Transverse colon (tissue), 4 donors: ENCODE measurements around the gene TTYH3. TPM values are rescaled to one million over a fixed set of nuclear protein-coding genes. Genes with fewer than 3 reads are reported as not detected.

Experiments
- DNase-seq: peaks from one replicate; pipeline ENCODE4 v3.0.0-alpha.2; 2019
- H3K27ac ChIP-seq, 4 donors: fragments of 200-600 bp; sonication (generic); 2 replicates each; pipeline ENCODE4 v1.5.1; 2016 to 2018; ENCODE audit warnings: inconsistent platforms in 4 of 4
- H3K27me3 ChIP-seq: fragments of 200-600 bp; sonication (generic); 2 replicates; pipeline ENCODE4 v1.5.1; 2017; ENCODE audit warnings: inconsistent platforms
- H3K36me3 ChIP-seq, 4 donors: fragments of 200-600 bp; sonication (generic); 2 replicates each; pipeline ENCODE4 v1.5.1; 2017 to 2019; ENCODE audit warnings: inconsistent platforms in 4 of 4
- H3K4me1 ChIP-seq, 4 donors: fragments of 200-600 bp; sonication (generic); 2 replicates each; pipeline ENCODE4 v1.5.1; 2017 to 2020; ENCODE audit warnings: inconsistent platforms in 4 of 4
- H3K4me3 ChIP-seq, 4 donors: fragments of 200-600 bp; sonication (generic); 1 replicate in 1 of 4; 2 replicates in 3 of 4; pipeline versions ENCODE4 v1.5.1 to v1.6.1; 2017 to 2019; ENCODE audit warnings: inconsistent platforms in 4 of 4
- H3K9me3 ChIP-seq, 2 donors: fragments of 200-600 bp; sonication (generic); 2 replicates each; pipeline ENCODE4 v1.5.1; 2017 to 2019; ENCODE audit warnings: inconsistent platforms in 2 of 2
- EP300 ChIP-seq: sonication (generic); formaldehyde crosslinking; IDR thresholded peaks from one replicate; pipeline ENCODE4 v1.6.1; 2017; ENCODE audit warnings: antibody characterized with exemption, low read depth
- POLR2A ChIP-seq: fragments of 450-650 bp; IDR thresholded peaks from one replicate; pipeline ENCODE4 v1.6.1; 2016; ENCODE audit warnings: antibody characterized with exemption, mild to moderate bottlenecking, moderate library complexity
- POLR2AphosphoS5 ChIP-seq, 3 donors: sonication (generic); formaldehyde crosslinking; IDR thresholded peaks; one replicate each; pipeline ENCODE4 v1.6.1; 2016; ENCODE audit warnings: antibody characterized with exemption in 3 of 3
- WGBS, 2 donors: methylation state at CpG; one replicate each; pipeline ENCODE4 v1.1.5; 2018; ENCODE audit warnings: low coverage in 1 of 2; 5-methylcytosine and 5-hydroxymethylcytosine counted together
- in situ Hi-C, 4 donors: fragments of 200-750 bp; cut with MboI; loops; one replicate each; pipeline versions ENCODE4 v1.15.0 to v1.15.1; 2017; ENCODE audit warnings: low sequenced_read_pairs in 3 of 4, low pct_ligation_motif_present in 1 of 4, low pct_unique_long_range_greater_than_20kb in 1 of 4
- intact Hi-C: fragments of 100-400 bp; cut with DNase I; formaldehyde crosslinking; loops from one replicate; pipeline ENCODE4 v1.15.1; 2023; ENCODE audit warnings: low total_unique reads
- total RNA-seq, 4 donors: library from RNA; depleted of rRNA; stranded (reverse); fragments of >200 nt; gene quantifications; one replicate each; pipeline ENCODE4 v1.1.0, GENCODE V29; 2016
- TF ChIP-seq, protein P1 (sequence below), 5 experiments: fragments of 200-600 bp in 3 of 5; fragments of 450-650 bp in 2 of 5; sonication (generic) in 3 of 5; IDR thresholded peaks; 1 replicate in 2 of 5; 2 replicates in 3 of 5; pipeline ENCODE4 v1.5.1; 2016 to 2017; ENCODE audit warnings: antibody characterized with exemption in 5 of 5, inconsistent platforms in 3 of 5, mild to moderate bottlenecking in 2 of 5, moderate library complexity in 1 of 5

Gene TTYH3
- total RNA-seq, 4 donors from 2014 or later: 11.2 to 43.6 (median 23.0) TPM

GRCh38 chr7:2647594-2648172, 15.9 kb downstream of the TTYH3 start:
- intact Hi-C loops (no loop called here), in situ Hi-C loops (no loop called here)
- Histone ChIP-seq H3K27me3 (no peaks in the 10 kb centered on the region), H3K9me3 (no peaks in the 10 kb centered on the region), H3K4me3 (no peak overlapping the region), H3K27ac (no peak overlapping the region), H3K36me3 (no peaks in the 10 kb centered on the region), H3K4me1 (peaks cover 0 to 10% (median 5%) of the 10 kb centered on the region in 4 donors)
- TF ChIP-seq POLR2A: no peak
- no peak for TF ChIP-seq POLR2AphosphoS5 (IDR thresholded peaks at IDR 0.05)
- TF ChIP-seq EP300: no peak
- TF ChIP-seq, protein P1, sequence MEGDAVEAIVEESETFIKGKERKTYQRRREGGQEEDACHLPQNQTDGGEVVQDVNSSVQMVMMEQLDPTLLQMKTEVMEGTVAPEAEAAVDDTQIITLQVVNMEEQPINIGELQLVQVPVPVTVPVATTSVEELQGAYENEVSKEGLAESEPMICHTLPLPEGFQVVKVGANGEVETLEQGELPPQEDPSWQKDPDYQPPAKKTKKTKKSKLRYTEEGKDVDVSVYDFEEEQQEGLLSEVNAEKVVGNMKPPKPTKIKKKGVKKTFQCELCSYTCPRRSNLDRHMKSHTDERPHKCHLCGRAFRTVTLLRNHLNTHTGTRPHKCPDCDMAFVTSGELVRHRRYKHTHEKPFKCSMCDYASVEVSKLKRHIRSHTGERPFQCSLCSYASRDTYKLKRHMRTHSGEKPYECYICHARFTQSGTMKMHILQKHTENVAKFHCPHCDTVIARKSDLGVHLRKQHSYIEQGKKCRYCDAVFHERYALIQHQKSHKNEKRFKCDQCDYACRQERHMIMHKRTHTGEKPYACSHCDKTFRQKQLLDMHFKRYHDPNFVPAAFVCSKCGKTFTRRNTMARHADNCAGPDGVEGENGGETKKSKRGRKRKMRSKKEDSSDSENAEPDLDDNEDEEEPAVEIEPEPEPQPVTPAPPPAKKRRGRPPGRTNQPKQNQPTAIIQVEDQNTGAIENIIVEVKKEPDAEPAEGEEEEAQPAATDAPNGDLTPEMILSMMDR (IDR thresholded peaks at IDR 0.05): no peak
- WGBS, 2 donors: 90% methylated on average over 9 of the region's 15 CpGs; no CpG with 5 or more reads in 1 of the 2 donors
- DNase-seq: no peak

DNA sequence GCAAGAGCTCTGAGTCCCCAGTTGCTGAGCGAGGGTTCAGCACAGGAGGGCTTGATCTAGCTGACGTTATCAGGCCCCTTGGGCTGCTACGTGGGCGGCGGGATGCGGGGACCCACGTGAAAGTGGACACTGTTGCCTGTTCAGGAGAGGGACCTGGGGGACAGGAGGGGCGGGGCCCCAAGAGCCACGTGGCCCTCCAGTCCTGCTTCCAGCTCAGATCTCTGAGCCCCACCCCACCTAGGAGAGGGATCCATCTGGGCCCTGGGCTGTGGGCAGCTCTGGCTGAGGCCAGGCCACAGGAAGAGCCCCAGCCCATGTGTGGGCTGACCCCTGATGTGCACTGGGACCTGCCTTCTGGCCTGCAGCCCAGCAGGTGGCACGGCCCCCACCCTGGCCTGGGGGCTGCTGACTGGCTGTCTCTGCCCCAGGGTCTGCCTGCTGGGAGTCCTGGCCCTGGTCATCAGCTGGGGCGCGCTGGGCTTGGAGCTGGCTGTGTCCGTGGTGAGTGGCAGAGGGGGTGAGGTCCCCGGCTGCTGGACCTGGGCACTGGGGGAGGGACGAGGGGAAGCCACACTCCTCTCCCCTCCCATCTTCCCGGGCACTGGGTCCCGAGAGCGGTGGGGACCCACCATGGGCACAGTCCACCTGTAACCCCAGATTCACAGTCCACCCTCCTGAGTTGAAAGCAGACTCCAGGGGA, 17.5 kb downstream of the TTYH3 start:
- Histone ChIP-seq H3K4me3 (no peak overlapping the region), H3K27me3 (no peaks in the 10 kb centered on the region), H3K27ac (no peak overlapping the region), H3K9me3 (no peaks in the 10 kb centered on the region), H3K4me1 (peaks cover 0 to 8% (median 4%) of the 10 kb centered on the region in 4 donors), H3K36me3 (no peaks in the 10 kb centered on the region)
- intact Hi-C loops: no loop called here
- in situ Hi-C loops: no loop called here
- WGBS, 2 donors: 92% methylated on average over 18 of the region's 18 CpGs; no CpG with 5 or more reads in 1 of the 2 donors
- no peak for DNase-seq
- TF ChIP-seq EP300: no peak
- TF ChIP-seq POLR2A: no peak
- TF ChIP-seq, protein P1 (IDR thresholded peaks at IDR 0.05): no peak
- TF ChIP-seq POLR2AphosphoS5 (IDR thresholded peaks at IDR 0.05): no peak

GRCh38 chr7:2649991-2650390, 18.2 kb downstream of the TTYH3 start:
- Histone ChIP-seq H3K27ac (no peak overlapping the region), H3K27me3 (no peaks in the 10 kb centered on the region), H3K9me3 (no peaks in the 10 kb centered on the region), H3K4me3 (no peak overlapping the region), H3K36me3 (no peaks in the 10 kb centered on the region), H3K4me1 (peaks cover 0 to 1% (median under 1%) of the 10 kb centered on the region in 4 donors)
- intact Hi-C loops: no loop called here
- TF ChIP-seq, protein P1 (IDR thresholded peaks at IDR 0.05): no peak
- TF ChIP-seq EP300 (no peak), POLR2AphosphoS5 (IDR thresholded peaks at IDR 0.05) (no peak), POLR2A (no peak)
- in situ Hi-C loops: no loop called here
- 85 to 97% methylated on average over 4 to 11 of the region's 11 CpGs for WGBS, 2 donors
- no peak for DNase-seq

DNA sequence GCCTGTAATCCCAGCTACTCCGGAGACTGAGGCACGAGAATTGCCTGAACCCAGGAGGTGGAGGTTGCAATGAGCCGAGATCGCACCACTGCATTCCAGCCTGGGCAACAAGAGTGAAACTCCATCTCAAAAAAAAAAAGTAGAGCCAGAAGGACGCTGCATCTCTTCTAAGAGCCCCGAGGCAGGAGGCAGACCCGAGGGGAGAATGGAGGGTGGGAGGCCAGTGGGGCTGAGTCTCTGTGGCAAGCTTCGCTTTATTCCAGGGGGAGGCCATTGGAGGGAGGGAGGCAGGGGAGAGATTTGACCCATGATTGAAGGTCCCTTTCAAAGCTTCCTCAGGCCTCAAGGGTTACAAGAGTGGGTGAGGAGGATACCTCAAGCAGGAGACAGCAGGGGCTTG, 18.7 kb downstream of the TTYH3 start:
- intact Hi-C loops: no loop called here
- Histone ChIP-seq H3K4me3 (no peak overlapping the region), H3K27me3 (no peaks in the 10 kb centered on the region), H3K27ac (no peak overlapping the region), H3K36me3 (no peaks in the 10 kb centered on the region), H3K4me1 (no peaks in the 10 kb centered on the region), H3K9me3 (no peaks in the 10 kb centered on the region)
- DNase-seq: no peak
- TF ChIP-seq POLR2A (no peak), POLR2AphosphoS5 (IDR thresholded peaks at IDR 0.05) (no peak), EP300 (no peak)
- TF ChIP-seq, protein P1 (IDR thresholded peaks at IDR 0.05): no peak
- in situ Hi-C loops: no loop called here
- WGBS, 2 donors: 65 to 88% methylated on average over 5 to 8 of the region's 8 CpGs
